H1 (cell line): ENCODE data around the gene PBX3. TPM values are rescaled to one million over a fixed set of nuclear protein-coding genes. Genes with fewer than 3 reads are reported as not detected.

ENCODE experiments used
- CTCF ChIA-PET: fragments of 300-600 bp; sonication (Branson Sonifier 250); formaldehyde crosslinking; loops from one replicate; lab custom pipeline; 2021; ENCODE audit not compliant: partially characterized antibody; lab: Charles Lee
- POLR2A ChIA-PET: fragments of 300-600 bp; sonication (Branson Sonifier 250); formaldehyde crosslinking; loops from one replicate; lab custom pipeline; 2021; ENCODE audit warnings: inconsistent platforms; ENCODE audit not compliant: partially characterized antibody; lab: Charles Lee
- DNase-seq, 2 experiments: peaks; one replicate each; pipeline versions ENCODE4 v3.0.0 to v3.0.0-alpha.2; 2010 to 2022; ENCODE audit warnings: low spot score in 2 of 2, low read depth in 1 of 2, mixed read lengths in 1 of 2
- FAIRE-seq: peaks from 2 replicates; lab custom pipeline; 2011; peaks lifted over from hg19 to GRCh38; lab: Jason Lieb, UNC
- H2AFZ ChIP-seq: 2 replicates; pipeline ENCODE4 v1.8.1; 2012; ENCODE audit warnings: low read length, inconsistent platforms
- H2AK5ac ChIP-seq: 2 replicates; pipeline ENCODE4 v1.6.1; 2013; ENCODE audit warnings: low read depth, low read length
- H2BK120ac ChIP-seq: replicated peaks from 2 replicates; pipeline ENCODE3; 2013; ENCODE audit warnings: low read depth, low read length, inconsistent platforms
- H2BK12ac ChIP-seq: 2 replicates; pipeline ENCODE4 v1.6.1; 2013; ENCODE audit warnings: low read depth, low read length
- H2BK15ac ChIP-seq: 2 replicates; pipeline ENCODE4 v1.6.1; 2013; ENCODE audit warnings: low read length
- H2BK20ac ChIP-seq: 2 replicates; pipeline ENCODE4 v1.6.1; 2013; ENCODE audit warnings: low read length
- H2BK5ac ChIP-seq: 2 replicates; pipeline ENCODE4 v1.6.1; 2013; ENCODE audit warnings: low read depth, low read length
- H3K14ac ChIP-seq: 2 replicates; pipeline ENCODE4 v1.6.1; 2013; ENCODE audit warnings: inconsistent platforms; ENCODE audit not compliant: insufficient read length
- H3K18ac ChIP-seq: 2 replicates; pipeline ENCODE4 v1.6.1; 2013; ENCODE audit warnings: low read length; ENCODE audit errors: extremely low read depth
- H3K23ac ChIP-seq: 2 replicates; pipeline ENCODE4 v1.6.1; 2013; ENCODE audit warnings: inconsistent platforms; ENCODE audit not compliant: insufficient read length
- H3K23me2 ChIP-seq: 2 replicates; pipeline ENCODE4 v1.6.1; 2013; ENCODE audit warnings: low read depth, low read length
- H3K27ac ChIP-seq: 2 replicates; pipeline ENCODE4 v1.6.1; 2011; ENCODE audit warnings: low read depth, low read length, inconsistent platforms
- H3K27me3 ChIP-seq, 4 experiments: replicated peaks in 1 of 4; 1 replicate in 1 of 4; 2 replicates in 3 of 4; pipeline versions ENCODE4 v1.6.1 to v1.8.1; 2011 to 2013; ENCODE audit warnings: low read length in 3 of 4, mild to moderate bottlenecking in 3 of 4, inconsistent platforms in 2 of 4, mixed read lengths in 2 of 4, moderate library complexity in 1 of 4; ENCODE audit not compliant: control insufficient read depth in 3 of 4, insufficient read depth in 3 of 4; ENCODE audit errors: extremely low read depth in 1 of 4
- H3K36me3 ChIP-seq, 4 experiments: 2 replicates each; pipeline versions ENCODE4 v1.6.1 to v1.8.1; 2011 to 2013; ENCODE audit warnings: mild to moderate bottlenecking in 4 of 4, low read length in 3 of 4, moderate library complexity in 2 of 4, control low read depth in 1 of 4, inconsistent platforms in 1 of 4; ENCODE audit not compliant: insufficient read depth in 4 of 4, control insufficient read depth in 2 of 4
- H3K4ac ChIP-seq: replicated peaks from 2 replicates; pipeline ENCODE3; 2013; ENCODE audit warnings: low read length, low read depth, mixed read lengths, inconsistent platforms; ENCODE audit not compliant: insufficient read length
- H3K4me1 ChIP-seq, 4 experiments: replicated peaks in 1 of 4; 1 replicate in 1 of 4; 2 replicates in 3 of 4; pipeline versions ENCODE4 v1.6.1 to v1.8.1; 2011 to 2013; ENCODE audit warnings: low read length in 3 of 4, inconsistent platforms in 2 of 4, mixed read lengths in 1 of 4; ENCODE audit not compliant: insufficient read depth in 4 of 4, control insufficient read depth in 3 of 4
- H3K4me2 ChIP-seq, 2 experiments: 2 replicates each; pipeline versions ENCODE4 v1.6.1 to v1.8.1; 2011 to 2013; ENCODE audit warnings: low read depth in 2 of 2, low read length in 2 of 2, control low read depth in 1 of 2, inconsistent platforms in 1 of 2, mild to moderate bottlenecking in 1 of 2; ENCODE audit not compliant: insufficient read depth in 1 of 2
- H3K4me3 ChIP-seq, 4 experiments: fragments of 200-600, 300-600 bp in 1 of 4; sonication (generic), shearing (Covaris generic), sonication (Bioruptor Twin) in 1 of 4; 2 replicates each; pipeline versions ENCODE4 v1.5.1 to v1.8.1; 2011 to 2016; ENCODE audit warnings: low read length in 4 of 4, low read depth in 3 of 4, control low read depth in 2 of 4, inconsistent platforms in 2 of 4, mild to moderate bottlenecking in 2 of 4, mixed read lengths in 1 of 4, moderate library complexity in 1 of 4; ENCODE audit not compliant: insufficient read depth in 2 of 4; ENCODE audit errors: extremely low read depth in 1 of 4
- H3K56ac ChIP-seq: replicated peaks from 2 replicates; pipeline ENCODE3; 2013; ENCODE audit warnings: low read depth, mild to moderate bottlenecking, mixed read lengths, low read length, inconsistent platforms; ENCODE audit not compliant: insufficient read length
- H3K79me1 ChIP-seq: 2 replicates; pipeline ENCODE4 v1.6.1; 2013; ENCODE audit warnings: low read depth, low read length, control low read depth
- H3K79me2 ChIP-seq, 2 experiments: 2 replicates each; pipeline versions ENCODE4 v1.6.1 to v1.8.1; 2012 to 2013; ENCODE audit warnings: low read length in 2 of 2, mild to moderate bottlenecking in 2 of 2, inconsistent platforms in 1 of 2; ENCODE audit not compliant: insufficient read depth in 2 of 2, control insufficient read depth in 1 of 2
- H3K9ac ChIP-seq, 4 experiments: replicated peaks in 1 of 4; 1 replicate in 1 of 4; 2 replicates in 3 of 4; pipeline versions ENCODE4 v1.6.1 to v1.8.1; 2011 to 2013; ENCODE audit warnings: low read depth in 3 of 4, low read length in 3 of 4, control low read depth in 2 of 4, mild to moderate bottlenecking in 2 of 4, moderate library complexity in 2 of 4, inconsistent platforms in 1 of 4; ENCODE audit errors: extremely low read depth in 1 of 4
- H3K9me3 ChIP-seq, 2 experiments: 2 replicates each; pipeline versions ENCODE4 v1.6.1 to v1.8.1; 2012 to 2013; ENCODE audit warnings: mild to moderate bottlenecking in 2 of 2, moderate library complexity in 2 of 2, control low read depth in 1 of 2, inconsistent platforms in 1 of 2, low read depth in 1 of 2, low read length in 1 of 2, mixed read lengths in 1 of 2; ENCODE audit not compliant: insufficient read depth in 2 of 2
- H4K20me1 ChIP-seq, 2 experiments: replicated peaks in 1 of 2; 2 replicates each; pipeline versions ENCODE3 to v1.8.1; 2011 to 2013; ENCODE audit warnings: inconsistent platforms in 2 of 2, low read length in 2 of 2, mild to moderate bottlenecking in 1 of 2; ENCODE audit not compliant: insufficient read depth in 2 of 2, control insufficient read depth in 1 of 2
- H4K5ac ChIP-seq: 2 replicates; pipeline ENCODE4 v1.6.1; 2013; ENCODE audit warnings: low read length, low read depth, mixed read lengths, inconsistent platforms; ENCODE audit not compliant: insufficient read length
- H4K8ac ChIP-seq: 2 replicates; pipeline ENCODE4 v1.8.0; 2013; ENCODE audit warnings: mild to moderate bottlenecking, moderate library complexity, low read length, inconsistent platforms; ENCODE audit not compliant: insufficient read depth; ENCODE audit errors: extremely low read depth
- H4K91ac ChIP-seq: replicated peaks from 2 replicates; pipeline ENCODE3; 2013; ENCODE audit warnings: low read length, mixed read lengths, inconsistent platforms; ENCODE audit not compliant: insufficient read length
- CTBP2 ChIP-seq: IDR thresholded peaks from 2 replicates; pipeline ENCODE4 v1.7.0; 2011; ENCODE audit warnings: borderline replicate concordance, mild to moderate bottlenecking, moderate library complexity, mixed read lengths, low read length; ENCODE audit not compliant: insufficient read depth, insufficient read length
- JUND ChIP-seq: IDR thresholded peaks from 2 replicates; pipeline ENCODE4 v1.6.1; 2011; ENCODE audit warnings: mild to moderate bottlenecking, improper control_type of control experiment, low read length
- WGBS, 2 experiments: shearing (Covaris generic) in 1 of 2; methylation state at CpG; one replicate each; pipeline versions ENCODE4 v1.1.6 to v1.1.7; 2013 to 2015; ENCODE audit warnings: low lambda C conversion rate in 2 of 2, mixed read lengths in 2 of 2, inconsistent platforms in 1 of 2, low coverage in 1 of 2, missing lambda C conversion rate in 1 of 2; ENCODE audit not compliant: insufficient replicate concordance in 2 of 2, insufficient coverage in 1 of 2, insufficient read length in 1 of 2; ENCODE audit errors: extremely low coverage in 1 of 2, missing lambda C conversion rate in 1 of 2; 5-methylcytosine and 5-hydroxymethylcytosine counted together
- polyA plus RNA-seq, 7 experiments: library from polyadenylated mRNA; depleted of rRNA in 3 of 7; stranded (reverse) in 5 of 7; unstranded in 2 of 7; fragments of >200 nt in 5 of 7; fragments of 200-250 nt in 2 of 7; gene quantifications; 1 replicate in 5 of 7; 2 replicates in 1 of 7; 4 replicates in 1 of 7; pipeline versions ENCODE4 v1.2.1 to v1.2.3, GENCODE V29; 2011 to 2013; ENCODE audit warnings: missing spikeins in 2 of 7, mixed read lengths in 2 of 7
- total RNA-seq: library from RNA; stranded (reverse); fragmentation: NEBNext Ultra II Directional; extraction: Animal tissue kit (Norgen Biotek cat#: 25700); gene quantifications from 2 replicates; pipeline ENCODE4 v1.2.1, GENCODE V29; 2021

Gene PBX3
- total and polyA plus RNA-seq, 2 of the 8 experiments (the other 6 are each of a cell fraction or from before 2014, with no cell fraction given) = 22.7 to 44.3 TPM

GRCh38 chr9:125772740-125773139, 25.6 kb downstream of the PBX3 start:
- Histone ChIP-seq H2BK12ac (no peak overlapping the region), H2AFZ (no peak overlapping the region), H3K23ac (no peak overlapping the region), H2BK120ac (no peak overlapping the region), H4K5ac (no peak overlapping the region), H2BK20ac (no peak overlapping the region), H3K79me1 (0 out of 2 replicates have a peak, but pooled peaks cover 2% of the 10 kb centered on the region), H3K79me2 (peaks cover 0 to 96% of the 10 kb centered on the region in 2 experiments; a peak in 2 of 4 replicates), H4K8ac (no peak overlapping the region), H3K36me3 (no peaks in the 10 kb centered on the region; a peak in 1 of 8 replicates), H3K4me2 (no peak overlapping the region), H3K56ac (no peak overlapping the region), H4K20me1 (peaks cover 0 to 4% of the 10 kb centered on the region in 2 experiments), H4K91ac (no peak overlapping the region), H3K4me1 (peaks cover 0 to 3% (median 2%) of the 10 kb centered on the region in 4 experiments; a peak in 3 of 7 replicates), H2AK5ac (no peak overlapping the region), H2BK15ac (no peak overlapping the region), H3K27ac (no peak overlapping the region), H3K4ac (no peak overlapping the region), H3K4me3 (no peak overlapping the region), H3K14ac (no peak overlapping the region), H2BK5ac (no peak overlapping the region), H3K23me2 (no peaks in the 10 kb centered on the region; the same call in 1 of the 2 replicates), H3K9me3 (no peaks in the 10 kb centered on the region), H3K18ac (no peak overlapping the region), H3K27me3 (no peaks in the 10 kb centered on the region), H3K9ac (no peak overlapping the region)
- 97% methylated on average over 2 of the region's 2 CpGs; no CpG with 5 or more reads in 1 of the 2 experiments for WGBS, 2 experiments
- DNase-seq (no peak), FAIRE-seq (no peak)
- no peak for TF ChIP-seq JUND
- TF ChIP-seq CTBP2 = no peak
- POLR2A ChIA-PET = no interaction called here
- CTCF ChIA-PET = interaction anchor here (0.6 kb wide), 1 partner anchor 33 kb away, joined by 3 read pairs; no protein-coding TSS in a partner anchor
